HEK293 (cell line): ENCODE results near the gene LENEP.

Experiments used
- CTCF ChIA-PET: fragments of 350-600 bp; formaldehyde crosslinking; extraction: SDS; loops from one replicate; lab custom pipeline; 2021; ENCODE audit warnings: antibody characterized with exemption; lab: Yijun Ruan, JAX
- POLR2A ChIA-PET: fragments of 300-600 bp; formaldehyde crosslinking; extraction: SDS; loops from one replicate; lab custom pipeline; 2020; ENCODE audit warnings: antibody characterized with exemption, inconsistent platforms; lab: Yijun Ruan, JAX
- H3K27ac ChIP-seq: fragments of 200-500 bp; sonication (Bioruptor generic); 2 replicates; pipeline ENCODE4 v1.5.1; 2014; ENCODE audit warnings: low read depth, low read length, control low read depth, inconsistent platforms; ENCODE audit errors: extremely low read depth
- H3K36me3 ChIP-seq, 2 experiments: fragments of 200-500 bp in 1 of 2; sonication (Bioruptor generic) in 1 of 2; 1 replicate in 1 of 2; 2 replicates in 1 of 2; pipeline ENCODE4 v1.5.1; 2014 to 2017; ENCODE audit warnings: inconsistent platforms in 2 of 2, low read length in 2 of 2; ENCODE audit not compliant: control insufficient read depth in 2 of 2, insufficient read depth in 1 of 2
- H3K4me1 ChIP-seq: fragments of 200-500 bp; sonication (Bioruptor generic); 2 replicates; pipeline ENCODE4 v1.5.1; 2014; ENCODE audit warnings: mild to moderate bottlenecking, low read length, inconsistent platforms; ENCODE audit not compliant: control insufficient read depth, insufficient read depth
- H3K4me3 ChIP-seq: 2 replicates; pipeline ENCODE4 v1.5.1; 2011; ENCODE audit warnings: low read depth, mild to moderate bottlenecking, control low read depth, low read length, moderate library complexity
- H3K9me3 ChIP-seq: fragments of 200-500 bp; sonication (Bioruptor generic); 2 replicates; pipeline ENCODE4 v1.5.1; 2014; ENCODE audit warnings: low read depth, low read length, inconsistent platforms; ENCODE audit not compliant: control insufficient read depth, insufficient read depth
- GFI1B ChIP-seq: fragments of 450-650 bp; formaldehyde crosslinking; IDR thresholded peaks from 2 replicates; pipeline ENCODE4 v1.5.1; 2016; ENCODE audit warnings: missing biosample characterization, missing genetic modification characterization
- HIC1 ChIP-seq: fragments of 450-650 bp; formaldehyde crosslinking; IDR thresholded peaks from 2 replicates; pipeline ENCODE4 v1.5.1; 2016; ENCODE audit warnings: missing biosample characterization, missing genetic modification characterization
- KLF10 ChIP-seq: fragments of 450-650 bp; IDR thresholded peaks from 2 replicates; pipeline ENCODE4 v1.5.1; 2018; ENCODE audit warnings: missing biosample characterization, mild to moderate bottlenecking, missing genetic modification characterization
- MZF1 ChIP-seq: fragments of 450-650 bp; formaldehyde crosslinking; IDR thresholded peaks from 2 replicates; pipeline ENCODE4 v1.5.1; 2017; ENCODE audit warnings: missing biosample characterization, missing genetic modification characterization, borderline replicate concordance
- SCRT1 ChIP-seq: fragments of 450-650 bp; formaldehyde crosslinking; IDR thresholded peaks from 2 replicates; pipeline ENCODE4 v1.5.1; 2016; ENCODE audit warnings: missing biosample characterization, missing genetic modification characterization, borderline replicate concordance
- SCRT2 ChIP-seq: fragments of 450-650 bp; formaldehyde crosslinking; IDR thresholded peaks from 2 replicates; pipeline ENCODE4 v1.5.1; 2016; ENCODE audit warnings: missing biosample characterization, missing genetic modification characterization
- TRIM28 ChIP-seq: IDR thresholded peaks from 2 replicates; pipeline ENCODE4 v1.6.1; 2011; ENCODE audit warnings: low read length, control low read depth, borderline replicate concordance
- ZBTB11 ChIP-seq: fragments of 450-650 bp; formaldehyde crosslinking; conservative IDR thresholded peaks from 2 replicates; pipeline ENCODE4 v1.5.1; 2016; ENCODE audit warnings: low read depth, missing biosample characterization, missing genetic modification characterization
- ZBTB17 ChIP-seq: fragments of 450-650 bp; formaldehyde crosslinking; IDR thresholded peaks from 2 replicates; pipeline ENCODE4 v1.5.1; 2016; ENCODE audit warnings: missing biosample characterization, missing genetic modification characterization
- ZNF138 ChIP-seq: fragments of 450-650 bp; formaldehyde crosslinking; IDR thresholded peaks from 2 replicates; pipeline ENCODE4 v1.5.1; 2016; ENCODE audit warnings: missing biosample characterization, missing genetic modification characterization, borderline replicate concordance
- ZNF2 ChIP-seq: fragments of 450-650 bp; formaldehyde crosslinking; IDR thresholded peaks from 2 replicates; pipeline ENCODE4 v1.5.1; 2016; ENCODE audit warnings: missing biosample characterization, missing genetic modification characterization
- ZNF23 ChIP-seq: fragments of 450-650 bp; formaldehyde crosslinking; IDR thresholded peaks from 2 replicates; pipeline ENCODE4 v1.5.1; 2016; ENCODE audit warnings: missing biosample characterization, missing genetic modification characterization, borderline replicate concordance
- ZNF335 ChIP-seq: fragments of 450-650 bp; formaldehyde crosslinking; conservative IDR thresholded peaks from 2 replicates; pipeline ENCODE4 v1.5.1; 2016; ENCODE audit warnings: missing biosample characterization, missing genetic modification characterization
- ZNF354C ChIP-seq: fragments of 450-650 bp; formaldehyde crosslinking; IDR thresholded peaks from 2 replicates; pipeline ENCODE4 v1.5.1; 2016; ENCODE audit warnings: missing biosample characterization, missing genetic modification characterization, low read depth, borderline replicate concordance
- TF ChIP-seq, protein P1 (sequence below): fragments of 450-650 bp; formaldehyde crosslinking; IDR thresholded peaks from 2 replicates; pipeline ENCODE4 v1.5.1; 2016; ENCODE audit warnings: missing biosample characterization, missing genetic modification characterization
- TF ChIP-seq, protein P2 (sequence below): fragments of 450-650 bp; formaldehyde crosslinking; IDR thresholded peaks from 2 replicates; pipeline ENCODE4 v1.5.1; 2016; ENCODE audit warnings: missing biosample characterization, missing genetic modification characterization
- TF ChIP-seq, protein P3 (sequence below): fragments of 450-650 bp; formaldehyde crosslinking; IDR thresholded peaks from 2 replicates; pipeline ENCODE4 v1.5.1; 2016; ENCODE audit warnings: missing biosample characterization, missing genetic modification characterization, borderline replicate concordance

Gene LENEP

DNA sequence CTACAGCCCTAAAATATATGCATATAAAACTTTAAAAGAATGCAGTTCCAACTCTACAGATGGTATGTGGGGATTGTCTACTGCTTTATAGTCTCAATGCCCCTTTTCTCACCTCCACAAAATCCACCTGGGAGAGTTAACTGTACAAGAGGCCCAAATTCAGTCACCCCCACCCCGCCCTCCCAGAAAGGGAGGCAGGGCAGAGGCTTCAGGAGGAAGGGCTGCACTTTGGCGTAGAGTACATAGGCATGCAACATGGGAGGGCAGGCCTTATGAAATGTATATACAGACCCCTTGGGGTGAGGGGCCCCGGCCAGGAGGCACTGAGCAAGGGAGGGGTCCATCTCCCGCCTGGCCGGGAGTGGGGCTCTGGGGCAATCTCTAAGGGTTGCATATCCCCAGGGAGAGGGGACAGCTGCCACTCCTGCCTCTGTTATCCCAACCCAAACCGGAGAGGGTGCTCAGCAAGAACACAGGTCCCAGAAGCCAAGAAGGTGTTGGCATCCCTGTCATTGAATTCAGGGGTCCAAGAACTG is 30.5 kb upstream of the LENEP start (continued):
- TF ChIP-seq ZBTB11 (tag by site-specific recombination), result no peak
- TF ChIP-seq, protein P1, sequence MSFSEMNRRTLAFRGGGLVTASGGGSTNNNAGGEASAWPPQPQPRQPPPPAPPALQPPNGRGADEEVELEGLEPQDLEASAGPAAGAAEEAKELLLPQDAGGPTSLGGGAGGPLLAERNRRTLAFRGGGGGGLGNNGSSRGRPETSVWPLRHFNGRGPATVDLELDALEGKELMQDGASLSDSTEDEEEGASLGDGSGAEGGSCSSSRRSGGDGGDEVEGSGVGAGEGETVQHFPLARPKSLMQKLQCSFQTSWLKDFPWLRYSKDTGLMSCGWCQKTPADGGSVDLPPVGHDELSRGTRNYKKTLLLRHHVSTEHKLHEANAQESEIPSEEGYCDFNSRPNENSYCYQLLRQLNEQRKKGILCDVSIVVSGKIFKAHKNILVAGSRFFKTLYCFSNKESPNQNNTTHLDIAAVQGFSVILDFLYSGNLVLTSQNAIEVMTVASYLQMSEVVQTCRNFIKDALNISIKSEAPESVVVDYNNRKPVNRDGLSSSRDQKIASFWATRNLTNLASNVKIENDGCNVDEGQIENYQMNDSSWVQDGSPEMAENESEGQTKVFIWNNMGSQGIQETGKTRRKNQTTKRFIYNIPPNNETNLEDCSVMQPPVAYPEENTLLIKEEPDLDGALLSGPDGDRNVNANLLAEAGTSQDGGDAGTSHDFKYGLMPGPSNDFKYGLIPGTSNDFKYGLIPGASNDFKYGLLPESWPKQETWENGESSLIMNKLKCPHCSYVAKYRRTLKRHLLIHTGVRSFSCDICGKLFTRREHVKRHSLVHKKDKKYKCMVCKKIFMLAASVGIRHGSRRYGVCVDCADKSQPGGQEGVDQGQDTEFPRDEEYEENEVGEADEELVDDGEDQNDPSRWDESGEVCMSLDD (tag by site-specific recombination), result no peak
- no peak for TF ChIP-seq ZNF23 (tag by site-specific recombination)
- TF ChIP-seq TRIM28, result no peak
- no peak for TF ChIP-seq KLF10 (tag by site-specific recombination)
- no peak for TF ChIP-seq ZNF2 (tag by site-specific recombination)
- no peak for TF ChIP-seq GFI1B (tag by site-specific recombination)
- TF ChIP-seq ZNF138 (tag by site-specific recombination), result no peak
- TF ChIP-seq, protein P2, sequence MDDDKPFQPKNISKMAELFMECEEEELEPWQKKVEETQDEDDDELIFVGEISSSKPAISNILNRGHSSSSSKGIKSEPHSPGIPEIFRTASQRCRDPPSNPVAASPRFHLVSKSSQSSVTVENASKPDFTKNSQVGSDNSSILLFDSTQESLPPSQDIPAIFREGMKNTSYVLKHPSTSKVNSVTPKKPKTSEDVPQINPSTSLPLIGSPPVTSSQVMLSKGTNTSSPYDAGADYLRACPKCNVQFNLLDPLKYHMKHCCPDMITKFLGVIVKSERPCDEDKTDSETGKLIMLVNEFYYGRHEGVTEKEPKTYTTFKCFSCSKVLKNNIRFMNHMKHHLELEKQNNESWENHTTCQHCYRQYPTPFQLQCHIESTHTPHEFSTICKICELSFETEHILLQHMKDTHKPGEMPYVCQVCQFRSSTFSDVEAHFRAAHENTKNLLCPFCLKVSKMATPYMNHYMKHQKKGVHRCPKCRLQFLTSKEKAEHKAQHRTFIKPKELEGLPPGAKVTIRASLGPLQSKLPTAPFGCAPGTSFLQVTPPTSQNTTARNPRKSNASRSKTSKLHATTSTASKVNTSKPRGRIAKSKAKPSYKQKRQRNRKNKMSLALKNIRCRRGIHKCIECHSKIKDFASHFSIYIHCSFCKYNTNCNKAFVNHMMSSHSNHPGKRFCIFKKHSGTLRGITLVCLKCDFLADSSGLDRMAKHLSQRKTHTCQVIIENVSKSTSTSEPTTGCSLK, result no peak
- no peak for TF ChIP-seq ZBTB17
- no peak for TF ChIP-seq ZNF335 (tag by site-specific recombination)

- H3K27ac ChIP-seq, result no peak overlapping the region
- CTCF ChIA-PET, result interaction anchor here (0.7 to 1.0 kb wide), 3 partner anchors 9 to 201 kb away, joined by 3 to 4 read pairs (median 3); partner anchors contain the start of gene ADAM15
- no peak overlapping the region for H3K4me3 ChIP-seq
- TF ChIP-seq SCRT2, result peak; percentile 60
- peak; percentile 51; the same call in 1 of the 2 replicates for TF ChIP-seq SCRT1 (tag by site-specific recombination)
- no peak for TF ChIP-seq HIC1 (tag by site-specific recombination)
- TF ChIP-seq, protein P3, sequence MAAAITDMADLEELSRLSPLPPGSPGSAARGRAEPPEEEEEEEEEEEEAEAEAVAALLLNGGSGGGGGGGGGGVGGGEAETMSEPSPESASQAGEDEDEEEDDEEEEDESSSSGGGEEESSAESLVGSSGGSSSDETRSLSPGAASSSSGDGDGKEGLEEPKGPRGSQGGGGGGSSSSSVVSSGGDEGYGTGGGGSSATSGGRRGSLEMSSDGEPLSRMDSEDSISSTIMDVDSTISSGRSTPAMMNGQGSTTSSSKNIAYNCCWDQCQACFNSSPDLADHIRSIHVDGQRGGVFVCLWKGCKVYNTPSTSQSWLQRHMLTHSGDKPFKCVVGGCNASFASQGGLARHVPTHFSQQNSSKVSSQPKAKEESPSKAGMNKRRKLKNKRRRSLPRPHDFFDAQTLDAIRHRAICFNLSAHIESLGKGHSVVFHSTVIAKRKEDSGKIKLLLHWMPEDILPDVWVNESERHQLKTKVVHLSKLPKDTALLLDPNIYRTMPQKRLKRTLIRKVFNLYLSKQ (tag by site-specific recombination), result no peak
- TF ChIP-seq MZF1 (tag by site-specific recombination), result no peak
- TF ChIP-seq ZNF23 (tag by site-specific recombination), result no peak
- no peak for TF ChIP-seq ZNF354C (tag by site-specific recombination)
- TF ChIP-seq, all 188 proteins: peak for 2
- POLR2A ChIA-PET, result interaction anchor here (1.0 to 3.2 kb wide), 3 partner anchors 9 to 19 kb away, joined by 4 to 13 read pairs (median 6); partner anchors contain the start of genes CKS1B and FLAD1
- Histone ChIP-seq H3K9me3 (no peaks in the 10 kb centered on the region), H3K36me3 (peaks cover under 1 to 70% of the 10 kb centered on the region in 2 experiments), H3K4me1 (peaks cover 8% of the 10 kb centered on the region)
Observed at GRCh38 chr1:154963643-154964042, 29.7 kb upstream of the LENEP start.
